WTC11 (cell line): ENCODE data around the gene AP3D1. TPM values are rescaled to one million over a fixed set of nuclear protein-coding genes. Genes with fewer than 3 reads are reported as not detected.

ENCODE experiments used
- ATAC-seq: fragments of 200-7000 bp; cut with Tn5 transposase; 2 replicates; pipeline ENCODE4 v1.10.0; 2021; ENCODE audit warnings: mild to moderate bottlenecking, moderate library complexity
- CTCF ChIA-PET: fragments of 300-600 bp; sonication (Branson Sonifier 250); formaldehyde crosslinking; loops from one replicate; lab custom pipeline; 2021; ENCODE audit warnings: antibody characterized with exemption; lab: Charles Lee
- POLR2A ChIA-PET: fragments of 350-600 bp; sonication (Branson Sonifier 250); formaldehyde crosslinking; loops from one replicate; lab custom pipeline; 2021; ENCODE audit warnings: antibody characterized with exemption; lab: Charles Lee
- DNase-seq: peaks from one replicate; pipeline ENCODE4 v3.0.0; 2021; ENCODE audit warnings: low spot score
- H3K27ac Mint-ChIP-seq: 2 replicates; pipeline ENCODE4 v1.8.0; 2021; ENCODE audit warnings: mixed read lengths
- H3K27me3 Mint-ChIP-seq: 2 replicates; pipeline ENCODE4 v1.8.0; 2021; ENCODE audit warnings: low read depth, mild to moderate bottlenecking, moderate library complexity, mixed read lengths
- H3K36me3 Mint-ChIP-seq: 2 replicates; pipeline ENCODE4 v1.8.0; 2021; ENCODE audit warnings: mixed read lengths
- H3K4me1 Mint-ChIP-seq: 2 replicates; pipeline ENCODE4 v1.8.0; 2022; ENCODE audit warnings: mixed read lengths
- H3K4me3 Mint-ChIP-seq: 2 replicates; pipeline ENCODE4 v1.8.0; 2021; ENCODE audit warnings: mild to moderate bottlenecking, moderate library complexity, mixed read lengths
- H3K9me3 Mint-ChIP-seq: 2 replicates; pipeline ENCODE4 v1.8.0; 2021; ENCODE audit warnings: mixed read lengths
- CREB1 ChIP-seq: sonication (generic); formaldehyde crosslinking; IDR thresholded peaks from 2 replicates; pipeline ENCODE4 v1.8.0; 2023; ENCODE audit warnings: mild to moderate bottlenecking, missing genetic modification reagents
- GTF2I ChIP-seq: fragments of 250-450 bp; sonication (Bioruptor Pico); conservative IDR thresholded peaks from 2 replicates; pipeline ENCODE4 v1.4.0; 2021; ENCODE audit warnings: mild to moderate bottlenecking
- JUN ChIP-seq: sonication (generic); formaldehyde crosslinking; IDR thresholded peaks from 2 replicates; pipeline ENCODE4 v1.8.0; 2023; ENCODE audit warnings: mild to moderate bottlenecking, missing genetic modification reagents
- SMAD4 ChIP-seq: sonication (generic); formaldehyde crosslinking; IDR thresholded peaks from 2 replicates; pipeline ENCODE4 v1.8.0; 2022; ENCODE audit warnings: mild to moderate bottlenecking, missing genetic modification reagents
- ZNF219 ChIP-seq: sonication (generic); formaldehyde crosslinking; IDR thresholded peaks from 2 replicates; pipeline ENCODE4 v1.8.0; 2023; ENCODE audit warnings: missing genetic modification reagents, mild to moderate bottlenecking, borderline replicate concordance
- ZNF232 ChIP-seq: sonication (generic); formaldehyde crosslinking; IDR thresholded peaks from 2 replicates; pipeline ENCODE4 v1.8.0; 2022; ENCODE audit warnings: mild to moderate bottlenecking, missing genetic modification reagents
- ZNF416 ChIP-seq: fragments of 250-450 bp; sonication (Bioruptor Pico); IDR thresholded peaks from 2 replicates; pipeline ENCODE4 v1.9.0; 2021; ENCODE audit warnings: mild to moderate bottlenecking, inconsistent platforms
- total RNA-seq: library from RNA; stranded (reverse); gene quantifications from 3 replicates; pipeline ENCODE4 v1.2.3, GENCODE V29; 2021
- TF ChIP-seq, protein P1 (sequence below): fragments of 250-450 bp; sonication (Bioruptor Pico); conservative IDR thresholded peaks from 2 replicates; pipeline ENCODE4 v1.9.0; 2021; ENCODE audit warnings: mild to moderate bottlenecking
- TF ChIP-seq, protein P2 (sequence below): sonication (generic); formaldehyde crosslinking; IDR thresholded peaks from 2 replicates; pipeline ENCODE4 v1.8.0; 2023; ENCODE audit warnings: missing genetic modification reagents
- TF ChIP-seq, protein P3 (sequence below): sonication (generic); formaldehyde crosslinking; IDR thresholded peaks from 2 replicates; pipeline ENCODE4 v1.8.1; 2022; ENCODE audit warnings: missing genetic modification reagents, borderline replicate concordance
- TF ChIP-seq, protein P4 (sequence below): fragments of 250-450 bp; sonication (Bioruptor Pico); IDR thresholded peaks from 2 replicates; pipeline ENCODE4 v1.9.0; 2021; ENCODE audit warnings: mild to moderate bottlenecking

Gene AP3D1
- total RNA-seq, 1 experiment from 2014 or later, result 190 TPM

DNA sequence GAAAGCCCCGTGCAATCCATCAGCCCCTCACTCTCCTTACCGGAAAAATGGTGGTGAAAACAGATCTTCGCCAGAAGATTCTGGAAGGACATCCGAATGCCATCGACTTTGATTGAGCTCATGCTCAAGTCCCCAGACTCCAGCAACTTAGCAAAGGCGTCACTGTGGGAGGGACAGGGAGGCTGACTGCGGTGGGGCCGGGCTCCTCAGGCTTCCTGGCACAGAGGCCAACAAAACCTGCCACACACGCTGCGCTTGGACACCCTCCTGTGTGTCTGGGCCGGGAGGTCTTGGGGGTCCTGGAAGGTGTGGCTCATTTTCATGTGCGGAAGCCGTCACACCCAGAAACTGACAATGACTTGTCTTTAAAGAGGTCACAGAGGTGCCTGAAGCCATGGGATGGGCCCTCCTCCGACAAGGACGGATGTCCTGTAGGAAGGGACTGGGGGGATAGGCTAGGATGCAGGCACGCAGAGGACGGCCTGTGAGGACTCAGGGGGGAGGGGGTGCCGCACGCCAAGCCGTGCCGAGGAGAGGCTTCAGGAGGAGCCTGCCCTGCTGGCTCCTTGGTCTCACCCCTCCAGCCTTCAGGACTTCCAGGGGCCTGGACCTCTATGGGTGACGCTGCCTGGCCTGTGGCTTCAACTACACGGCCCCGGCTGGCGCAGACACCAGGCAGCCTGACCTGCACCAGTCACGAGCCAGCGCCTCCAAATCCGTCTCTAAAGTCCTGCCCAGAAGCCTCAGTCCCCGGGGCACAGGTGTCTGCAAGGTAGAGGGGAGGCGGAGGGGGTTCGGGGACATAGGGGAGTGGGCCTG, 42.1 kb downstream of the AP3D1 start (continued):
- TF ChIP-seq, protein P1, sequence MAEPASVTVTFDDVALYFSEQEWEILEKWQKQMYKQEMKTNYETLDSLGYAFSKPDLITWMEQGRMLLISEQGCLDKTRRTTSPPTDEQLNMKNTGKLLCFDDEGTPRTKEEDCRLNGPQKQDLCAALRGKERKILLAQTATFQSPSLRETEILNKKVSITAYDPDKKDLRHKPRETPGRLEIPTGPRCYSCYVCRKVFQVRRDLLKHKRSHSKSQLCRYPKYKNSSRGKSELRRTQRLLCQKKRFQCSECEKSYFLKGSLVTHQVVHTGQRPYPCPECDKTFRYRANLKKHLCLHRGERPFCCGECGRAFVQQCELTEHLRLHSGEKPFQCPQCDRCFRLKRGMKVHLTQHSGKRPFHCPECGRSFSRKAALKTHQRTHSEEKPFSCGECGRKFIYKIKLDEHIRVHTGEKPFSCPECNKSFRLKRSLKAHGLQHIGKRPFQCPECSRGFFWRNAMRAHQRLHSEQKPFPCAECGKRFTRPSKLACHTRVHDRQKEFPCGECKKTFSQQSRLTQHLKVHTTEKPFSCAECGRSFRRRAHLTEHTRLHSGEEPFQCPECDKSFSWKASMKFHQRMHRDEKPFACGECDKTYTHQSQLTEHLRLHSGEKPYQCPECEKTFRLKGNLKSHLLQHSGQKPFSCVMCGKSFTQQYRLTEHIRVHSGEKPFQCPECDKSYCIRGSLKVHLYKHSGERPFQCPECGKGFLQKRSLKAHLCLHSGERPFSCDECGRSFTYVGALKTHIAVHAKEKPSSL, result no peak
- TF ChIP-seq, protein P2, sequence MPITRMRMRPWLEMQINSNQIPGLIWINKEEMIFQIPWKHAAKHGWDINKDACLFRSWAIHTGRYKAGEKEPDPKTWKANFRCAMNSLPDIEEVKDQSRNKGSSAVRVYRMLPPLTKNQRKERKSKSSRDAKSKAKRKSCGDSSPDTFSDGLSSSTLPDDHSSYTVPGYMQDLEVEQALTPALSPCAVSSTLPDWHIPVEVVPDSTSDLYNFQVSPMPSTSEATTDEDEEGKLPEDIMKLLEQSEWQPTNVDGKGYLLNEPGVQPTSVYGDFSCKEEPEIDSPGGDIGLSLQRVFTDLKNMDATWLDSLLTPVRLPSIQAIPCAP (CRISPR knock-in tag), result no peak
- no peak for TF ChIP-seq CREB1 (CRISPR knock-in tag)

DNA sequence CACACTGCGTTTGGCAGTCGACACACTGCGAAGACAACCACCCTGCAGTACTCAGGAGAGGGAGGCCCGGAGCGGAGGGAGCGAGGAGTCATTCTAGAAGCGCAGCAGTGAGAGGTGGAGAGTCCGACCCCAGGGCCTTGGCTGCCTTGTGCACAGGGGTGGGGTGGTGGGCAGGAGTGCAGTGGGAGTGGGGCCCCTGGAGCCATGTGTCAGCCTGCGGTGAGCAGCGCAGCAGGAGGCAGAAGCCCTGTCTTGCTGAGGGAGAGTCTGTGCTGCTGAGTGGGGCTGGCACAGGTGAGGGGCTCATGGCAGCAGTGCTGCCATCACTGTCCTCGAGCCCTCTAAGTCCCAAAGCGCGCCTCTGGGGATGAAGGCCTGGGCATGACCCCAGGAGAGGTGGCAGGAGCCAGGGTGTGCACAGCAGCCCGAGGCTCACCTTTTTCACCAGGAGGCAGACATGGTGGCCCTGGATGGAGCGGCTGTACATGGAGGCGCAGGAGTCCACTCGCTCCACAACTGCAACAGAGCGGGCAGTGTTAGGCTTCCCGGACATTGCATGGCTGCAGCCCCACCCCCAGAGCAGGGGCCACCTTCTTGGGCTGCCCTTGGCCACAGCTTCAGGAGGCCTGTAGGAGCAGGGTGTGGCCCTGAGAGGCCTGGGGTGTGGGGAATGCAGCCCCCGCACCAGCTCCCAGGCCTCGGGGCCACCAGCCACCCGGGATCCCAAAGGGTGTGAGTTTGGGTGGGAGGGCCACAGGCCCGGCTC, 42.9 kb downstream of the AP3D1 start:
- DNase-seq (no peak), ATAC-seq (no peak)
- Mint-ChIP-seq H3K27ac (no peak overlapping the region), H3K4me1 (no peaks in the 10 kb centered on the region), H3K27me3 (no peaks in the 10 kb centered on the region), H3K9me3 (peaks cover 28% of the 10 kb centered on the region), H3K4me3 (no peak overlapping the region), H3K36me3 (peaks cover 69% of the 10 kb centered on the region)
- ChIA-PET POLR2A (no interaction called here), CTCF (no interaction called here)
- no peak for TF ChIP-seq ZNF416 (CRISPR knock-in tag)
- TF ChIP-seq, protein P3, sequence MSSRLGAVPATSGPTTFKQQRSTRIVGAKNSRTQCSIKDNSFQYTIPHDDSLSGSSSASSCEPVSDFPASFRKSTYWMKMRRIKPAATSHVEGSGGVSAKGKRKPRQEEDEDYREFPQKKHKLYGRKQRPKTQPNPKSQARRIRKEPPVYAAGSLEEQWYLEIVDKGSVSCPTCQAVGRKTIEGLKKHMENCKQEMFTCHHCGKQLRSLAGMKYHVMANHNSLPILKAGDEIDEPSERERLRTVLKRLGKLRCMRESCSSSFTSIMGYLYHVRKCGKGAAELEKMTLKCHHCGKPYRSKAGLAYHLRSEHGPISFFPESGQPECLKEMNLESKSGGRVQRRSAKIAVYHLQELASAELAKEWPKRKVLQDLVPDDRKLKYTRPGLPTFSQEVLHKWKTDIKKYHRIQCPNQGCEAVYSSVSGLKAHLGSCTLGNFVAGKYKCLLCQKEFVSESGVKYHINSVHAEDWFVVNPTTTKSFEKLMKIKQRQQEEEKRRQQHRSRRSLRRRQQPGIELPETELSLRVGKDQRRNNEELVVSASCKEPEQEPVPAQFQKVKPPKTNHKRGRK (CRISPR knock-in tag), result no peak

DNA sequence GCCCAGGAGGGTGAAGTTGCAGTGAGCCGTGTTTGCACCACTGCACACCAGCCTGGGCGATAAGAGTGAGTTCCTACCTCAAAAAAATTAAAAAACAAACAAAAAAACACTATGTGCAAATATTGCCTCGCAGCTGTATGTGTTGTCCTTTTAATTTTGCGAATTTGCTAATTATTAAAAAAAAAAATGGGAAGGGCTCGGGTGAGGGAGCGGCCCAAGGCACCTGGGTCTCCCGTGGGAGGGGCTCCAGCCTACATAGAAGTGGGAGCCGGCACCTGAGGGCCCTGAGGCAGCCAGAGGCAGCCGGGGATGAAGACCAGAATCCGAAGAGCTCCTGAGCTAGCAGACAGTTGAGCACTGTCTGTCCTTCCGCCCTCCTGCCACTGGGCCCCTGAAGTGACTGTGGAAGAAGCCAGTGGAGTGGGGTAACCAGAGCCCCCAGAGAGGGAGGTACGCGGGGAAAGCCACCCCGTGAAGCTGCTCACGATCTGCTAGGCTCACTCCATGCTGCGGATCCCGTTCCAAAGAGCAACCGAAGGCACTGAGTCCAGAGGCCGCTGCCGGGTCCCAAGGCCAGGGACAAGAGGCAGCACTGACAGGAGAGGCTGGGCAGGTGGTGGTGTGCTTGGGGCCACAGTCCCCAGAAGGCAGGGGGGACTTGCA, 48.2 kb downstream of the AP3D1 start:
- Mint-ChIP-seq H3K27ac (no peak overlapping the region), H3K36me3 (peaks cover 63% of the 10 kb centered on the region), H3K9me3 (peaks cover 28% of the 10 kb centered on the region), H3K4me3 (no peak overlapping the region), H3K27me3 (no peaks in the 10 kb centered on the region), H3K4me1 (no peaks in the 10 kb centered on the region)
- TF ChIP-seq ZNF219 (CRISPR knock-in tag) (no peak), GTF2I (CRISPR knock-in tag) (no peak), ZNF232 (CRISPR knock-in tag) (no peak), SMAD4 (CRISPR knock-in tag) (no peak), JUN (CRISPR knock-in tag) (no peak)
- TF ChIP-seq, protein P2 (CRISPR knock-in tag), result no peak
- TF ChIP-seq, protein P4, sequence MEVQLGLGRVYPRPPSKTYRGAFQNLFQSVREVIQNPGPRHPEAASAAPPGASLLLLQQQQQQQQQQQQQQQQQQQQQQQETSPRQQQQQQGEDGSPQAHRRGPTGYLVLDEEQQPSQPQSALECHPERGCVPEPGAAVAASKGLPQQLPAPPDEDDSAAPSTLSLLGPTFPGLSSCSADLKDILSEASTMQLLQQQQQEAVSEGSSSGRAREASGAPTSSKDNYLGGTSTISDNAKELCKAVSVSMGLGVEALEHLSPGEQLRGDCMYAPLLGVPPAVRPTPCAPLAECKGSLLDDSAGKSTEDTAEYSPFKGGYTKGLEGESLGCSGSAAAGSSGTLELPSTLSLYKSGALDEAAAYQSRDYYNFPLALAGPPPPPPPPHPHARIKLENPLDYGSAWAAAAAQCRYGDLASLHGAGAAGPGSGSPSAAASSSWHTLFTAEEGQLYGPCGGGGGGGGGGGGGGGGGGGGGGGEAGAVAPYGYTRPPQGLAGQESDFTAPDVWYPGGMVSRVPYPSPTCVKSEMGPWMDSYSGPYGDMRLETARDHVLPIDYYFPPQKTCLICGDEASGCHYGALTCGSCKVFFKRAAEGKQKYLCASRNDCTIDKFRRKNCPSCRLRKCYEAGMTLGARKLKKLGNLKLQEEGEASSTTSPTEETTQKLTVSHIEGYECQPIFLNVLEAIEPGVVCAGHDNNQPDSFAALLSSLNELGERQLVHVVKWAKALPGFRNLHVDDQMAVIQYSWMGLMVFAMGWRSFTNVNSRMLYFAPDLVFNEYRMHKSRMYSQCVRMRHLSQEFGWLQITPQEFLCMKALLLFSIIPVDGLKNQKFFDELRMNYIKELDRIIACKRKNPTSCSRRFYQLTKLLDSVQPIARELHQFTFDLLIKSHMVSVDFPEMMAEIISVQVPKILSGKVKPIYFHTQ (CRISPR knock-in tag), result no peak
- TF ChIP-seq, protein P3 (CRISPR knock-in tag), result no peak
- POLR2A ChIA-PET, result no interaction called here
- DNase-seq (no peak), ATAC-seq (no peak)
- CTCF ChIA-PET, result interaction anchor here (0.9 kb wide), 1 partner anchor 33 kb away, joined by 4 read pairs; no protein-coding TSS in a partner anchor
